Common myeloid progenitor, CD34-positive (primary cell): ENCODE results near the gene PKMYT1.
A peak's percentile ranks its signal among the peaks of the same experiment; 100 is the strongest.

Source experiments
- CTCF ChIA-PET: fragments of 350-600 bp; sonication (Branson Sonifier 250); formaldehyde crosslinking; loops from one replicate; lab custom pipeline; 2021; ENCODE audit warnings: antibody characterized with exemption; lab: Charles Lee
- POLR2A ChIA-PET: fragments of 350-600 bp; sonication (Branson Sonifier 250); formaldehyde crosslinking; loops from one replicate; lab custom pipeline; 2021; ENCODE audit warnings: antibody characterized with exemption; lab: Charles Lee
- DNase-seq, 3 donors: peaks; one replicate each; pipeline versions ENCODE4 v3.0.0 to v3.0.0-alpha.2; 2013
- H3K27ac ChIP-seq, 2 experiments: 1 replicate in 1 of 2; 2 replicates in 1 of 2; pipeline ENCODE4 v1.7.0; 2013; ENCODE audit warnings: inconsistent platforms in 2 of 2, low read length in 2 of 2, mild to moderate bottlenecking in 2 of 2, low read depth in 1 of 2, moderate library complexity in 1 of 2; ENCODE audit not compliant: severe bottlenecking in 2 of 2, insufficient read depth in 1 of 2, poor library complexity in 1 of 2
- H3K27me3 ChIP-seq, 5 experiments: replicated peaks in 2 of 5; 1 replicate in 3 of 5; 2 replicates in 2 of 5; pipeline versions ENCODE4 v1.6.1 to v1.7.0; 2013; ENCODE audit warnings: low read length in 4 of 5, mild to moderate bottlenecking in 2 of 5, moderate library complexity in 2 of 5, inconsistent platforms in 1 of 5; ENCODE audit not compliant: insufficient read depth in 5 of 5, control insufficient read depth in 4 of 5
- H3K36me3 ChIP-seq, 4 experiments: 1 replicate in 2 of 4; 2 replicates in 2 of 4; pipeline versions ENCODE4 v1.6.1 to v1.7.0; 2013; ENCODE audit warnings: low read length in 3 of 4, control low read depth in 1 of 4, mild to moderate bottlenecking in 1 of 4; ENCODE audit not compliant: control insufficient read depth in 4 of 4, insufficient read depth in 4 of 4
- H3K4me1 ChIP-seq, 4 experiments: 1 replicate in 3 of 4; 2 replicates in 1 of 4; pipeline versions ENCODE4 v1.6.1 to v1.7.1; 2013; ENCODE audit warnings: low read length in 3 of 4, mild to moderate bottlenecking in 3 of 4, control low read depth in 1 of 4, inconsistent platforms in 1 of 4, moderate library complexity in 1 of 4; ENCODE audit not compliant: control insufficient read depth in 4 of 4, insufficient read depth in 4 of 4; ENCODE audit errors: control extremely low read depth in 1 of 4
- H3K4me3 ChIP-seq, 7 experiments: 1 replicate in 4 of 7; 2 replicates in 3 of 7; pipeline versions ENCODE4 v1.5.1 to v1.7.0; 2013; ENCODE audit warnings: mild to moderate bottlenecking in 7 of 7, low read length in 6 of 7, moderate library complexity in 6 of 7, inconsistent platforms in 2 of 7, low read depth in 2 of 7, control low read depth in 1 of 7; ENCODE audit not compliant: insufficient read depth in 4 of 7, control insufficient read depth in 1 of 7; ENCODE audit errors: extremely low read depth in 1 of 7
- H3K9me3 ChIP-seq, 5 experiments: 1 replicate in 4 of 5; 2 replicates in 1 of 5; pipeline versions ENCODE4 v1.6.1 to v1.7.1; 2013; ENCODE audit warnings: low read length in 4 of 5, mild to moderate bottlenecking in 2 of 5, inconsistent platforms in 1 of 5, low read depth in 1 of 5, moderate library complexity in 1 of 5; ENCODE audit not compliant: control insufficient read depth in 4 of 5, insufficient read depth in 2 of 5; ENCODE audit errors: control extremely low read depth in 1 of 5
- WGBS: methylation state at CpG from one replicate; pipeline ENCODE4 v1.1.5; 2013; ENCODE audit not compliant: insufficient coverage; 5-methylcytosine and 5-hydroxymethylcytosine counted together

Gene PKMYT1

DNA sequence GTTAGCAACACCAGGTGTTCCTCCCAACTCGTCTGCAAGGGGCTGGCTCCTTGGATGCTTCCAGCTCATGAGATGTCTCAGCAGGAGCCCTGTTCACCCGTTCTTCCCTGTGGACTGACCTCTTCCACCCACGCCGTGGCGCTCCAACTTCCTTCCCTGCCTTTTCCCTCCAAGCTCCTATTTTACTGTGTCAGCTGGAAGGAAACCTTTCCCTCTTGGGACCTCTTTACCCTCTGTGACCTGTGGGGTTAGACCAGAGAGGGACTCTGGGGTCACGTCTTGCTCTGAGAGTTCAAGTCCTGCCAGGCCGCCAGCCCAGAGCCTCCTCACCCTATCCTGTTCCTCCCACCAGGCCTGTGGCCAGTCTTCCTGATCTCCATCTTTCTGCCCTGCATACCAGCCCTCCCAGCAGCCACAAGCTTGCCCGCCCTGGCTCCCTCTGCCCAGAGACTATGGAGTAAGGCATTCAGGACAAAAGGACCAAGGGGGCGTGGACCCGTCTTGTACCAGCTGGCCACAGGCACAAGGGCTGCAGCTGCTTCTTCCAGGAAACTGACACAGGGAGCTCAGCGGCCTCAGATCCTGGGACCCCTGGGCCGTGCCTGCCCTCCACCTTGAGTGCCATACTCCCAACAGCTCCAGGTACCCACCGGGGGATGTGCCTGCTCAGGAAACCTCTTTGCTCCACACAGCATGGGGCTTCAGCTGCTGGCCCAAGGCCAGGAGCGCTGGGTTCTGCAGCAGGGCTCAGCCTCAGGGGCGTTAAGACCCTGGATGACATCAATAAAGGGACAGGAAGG lies 8.1 kb downstream of the PKMYT1 start:
- Histone ChIP-seq H3K9me3 (no peaks in the 10 kb centered on the region), H3K4me1 (peaks cover 0 to 33% (median 30%) of the 10 kb centered on the region in 4 experiments), H3K4me3 (peak overlapping the region in 1 of 7 experiments; percentile 4), H3K27ac (no peak overlapping the region), H3K36me3 (peaks cover 0 to 67% (median 27%) of the 10 kb centered on the region in 4 experiments), H3K27me3 (peaks cover 0 to 17% (median 9%) of the 10 kb centered on the region in 5 experiments)
- WGBS: 93% methylated on average over 13 of the region's 15 CpGs
- no peak for DNase-seq
- POLR2A ChIA-PET: no interaction called here
- CTCF ChIA-PET: interaction anchor here (0.6 to 2.8 kb wide), 6 partner anchors 8 to 1499 kb away, joined by 3 to 13 read pairs (median 4); partner anchors contain the start of gene PKMYT1

DNA sequence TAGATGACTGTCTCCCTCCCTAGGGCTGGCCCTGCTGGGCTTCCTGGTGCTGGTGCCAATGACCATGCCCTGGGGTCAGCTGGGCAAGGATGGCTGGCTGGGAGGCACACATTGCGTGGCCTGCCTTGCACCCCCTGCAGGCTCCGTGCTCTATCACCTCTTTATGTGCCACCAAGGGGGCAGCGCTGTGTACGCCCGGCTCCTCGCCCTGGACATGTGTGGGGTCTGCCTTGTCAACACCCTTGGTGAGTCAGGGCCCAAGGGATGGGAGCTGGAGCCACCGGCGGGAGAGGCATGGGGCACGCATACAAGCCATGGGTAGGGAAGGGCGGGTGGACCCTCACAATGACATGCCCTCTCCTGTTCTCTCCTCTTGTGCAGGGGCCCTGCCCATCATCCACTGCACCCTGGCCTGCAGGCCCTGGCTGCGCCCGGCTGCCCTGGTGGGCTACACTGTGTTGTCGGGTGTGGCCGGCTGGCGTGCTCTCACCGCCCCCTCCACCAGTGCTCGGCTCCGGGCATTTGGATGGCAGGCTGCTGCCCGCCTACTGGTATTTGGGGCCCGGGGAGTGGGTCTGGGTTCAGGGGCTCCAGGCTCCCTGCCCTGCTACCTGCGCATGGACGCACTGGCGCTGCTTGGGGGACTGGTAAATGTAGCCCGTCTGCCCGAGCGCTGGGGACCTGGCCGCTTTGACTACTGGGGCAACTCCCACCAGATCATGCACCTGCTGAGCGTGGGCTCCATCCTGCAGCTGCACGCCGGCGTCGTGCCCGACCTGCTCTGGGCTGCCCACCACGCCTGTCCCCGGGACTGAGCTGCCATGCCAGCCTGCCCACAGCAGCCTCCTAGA lies 8.9 kb downstream of the PKMYT1 start:
- ChIA-PET CTCF (interaction anchor here (0.6 to 2.8 kb wide), 5 partner anchors 9 to 1499 kb away, joined by 3 to 13 read pairs (median 4); partner anchors contain the start of gene PKMYT1), POLR2A (no interaction called here)
- Histone ChIP-seq H3K36me3 (peaks cover 0 to 59% (median 26%) of the 10 kb centered on the region in 4 experiments), H3K9me3 (no peaks in the 10 kb centered on the region), H3K27me3 (peaks cover 0 to 25% (median 9%) of the 10 kb centered on the region in 5 experiments), H3K27ac (no peak overlapping the region), H3K4me3 (peak overlapping the region in 1 of 7 experiments; percentile 87), H3K4me1 (peaks cover 0 to 40% (median 33%) of the 10 kb centered on the region in 4 experiments)
- DNase-seq: no peak
- WGBS: 98% methylated on average over 28 of the region's 35 CpGs

DNA sequence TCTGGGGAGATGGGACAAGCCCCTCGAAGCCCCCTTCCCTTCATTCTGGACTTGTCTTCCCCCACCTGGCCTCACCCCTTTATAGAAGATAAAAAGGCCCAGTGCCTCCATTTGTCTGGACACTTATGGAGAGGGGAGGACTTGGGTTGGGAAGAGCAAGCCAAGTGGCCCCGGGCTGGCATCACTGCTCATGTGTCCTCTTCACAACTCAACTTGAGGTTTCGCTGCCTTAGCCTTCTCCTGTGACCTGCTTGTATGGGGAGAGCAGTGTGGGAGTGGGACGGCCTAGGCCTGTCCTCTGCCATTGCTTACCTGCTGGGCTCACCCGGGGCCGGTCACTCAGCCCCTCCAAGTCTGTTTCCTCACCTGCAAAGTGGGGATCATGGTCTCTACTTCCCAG lies 9.7 kb downstream of the PKMYT1 start:
- no peak for DNase-seq
- ChIA-PET POLR2A (interaction anchor here (0.5 to 0.9 kb wide), 3 partner anchors 8 to 58 kb away, joined by 3 to 4 read pairs (median 3); partner anchors contain the start of gene PKMYT1), CTCF (interaction anchor here (0.8 to 1.6 kb wide), 9 partner anchors 8 to 102 kb away, joined by 3 to 6 read pairs (median 3); no protein-coding TSS in a partner anchor)
- Histone ChIP-seq H3K27ac (no peak overlapping the region), H3K36me3 (peaks cover 0 to 51% (median 24%) of the 10 kb centered on the region in 4 experiments), H3K4me3 (peak overlapping the region in 5 of 7 experiments; percentile 71 to 87 (median 83)), H3K27me3 (peaks cover 0 to 33% (median 14%) of the 10 kb centered on the region in 5 experiments), H3K4me1 (peaks cover 0 to 47% (median 39%) of the 10 kb centered on the region in 4 experiments), H3K9me3 (no peaks in the 10 kb centered on the region)
- 100% methylated on average over 5 of the region's 6 CpGs for WGBS

DNA sequence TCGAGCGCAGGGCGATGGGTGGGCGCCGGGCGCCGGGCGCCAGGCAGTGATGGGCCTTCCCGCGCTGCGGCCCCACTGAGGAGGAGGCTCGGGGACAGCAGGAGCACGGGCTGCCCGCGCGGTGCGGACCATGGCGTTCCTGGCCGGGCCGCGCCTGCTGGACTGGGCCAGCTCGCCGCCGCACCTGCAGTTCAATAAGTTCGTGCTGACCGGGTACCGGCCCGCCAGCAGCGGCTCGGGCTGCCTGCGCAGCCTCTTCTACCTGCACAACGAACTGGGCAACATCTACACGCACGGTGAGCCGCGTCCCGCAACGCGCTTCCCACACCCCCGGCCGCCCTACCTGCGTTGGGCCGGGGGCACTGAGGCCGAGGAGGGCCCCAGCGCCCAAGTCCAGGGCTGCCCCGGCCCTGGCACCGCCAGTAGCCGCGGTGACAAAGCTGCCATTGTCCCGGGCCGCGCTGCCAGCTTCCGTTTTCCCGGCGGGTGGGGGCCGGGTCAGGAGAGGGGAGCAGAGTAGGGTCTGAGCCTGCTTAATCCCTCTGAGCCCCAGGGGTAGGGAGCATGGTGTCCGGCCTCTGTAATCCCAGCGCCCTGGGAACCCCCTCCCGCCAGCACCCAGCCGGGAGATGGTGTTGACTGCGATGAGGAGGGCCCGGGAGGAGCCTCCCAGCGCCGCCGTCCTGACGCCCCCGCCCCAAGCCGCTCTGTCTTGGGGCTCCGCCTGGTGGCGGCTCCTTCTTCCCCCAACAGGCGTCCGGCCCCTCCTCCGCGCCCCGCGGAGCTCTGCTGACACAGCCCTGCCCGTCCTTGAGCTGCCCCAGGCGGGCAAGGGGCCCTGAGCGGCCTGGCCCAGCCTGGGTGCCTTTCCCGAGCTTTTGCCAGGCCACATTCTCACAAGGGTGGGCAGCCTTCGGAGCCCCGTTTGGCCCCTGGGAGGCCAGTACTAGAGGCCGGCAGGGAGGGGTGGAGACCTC lies 10.4 kb downstream of the PKMYT1 start:
- under 1% methylated on average over 69 of the region's 83 CpGs for WGBS
- peak; percentile 83 to 89 (median 88) for DNase-seq
- Histone ChIP-seq H3K4me1 (peaks cover 0 to 51% (median 43%) of the 10 kb centered on the region in 4 experiments), H3K4me3 (peak overlapping the region; percentile 71 to 87 (median 82)), H3K27ac (no peak overlapping the region), H3K9me3 (no peaks in the 10 kb centered on the region), H3K36me3 (peaks cover 0 to 44% (median 20%) of the 10 kb centered on the region in 4 experiments), H3K27me3 (peaks cover 0 to 39% (median 14%) of the 10 kb centered on the region in 5 experiments)
- POLR2A ChIA-PET: interaction anchor here (0.5 to 0.9 kb wide), 4 partner anchors 8 to 1796 kb away, joined by 3 to 4 read pairs (median 3); partner anchors contain the start of gene PKMYT1
- CTCF ChIA-PET: interaction anchor here (0.6 to 1.6 kb wide), 10 partner anchors 9 to 101 kb away, joined by 3 to 6 read pairs (median 3); no protein-coding TSS in a partner anchor

DNA sequence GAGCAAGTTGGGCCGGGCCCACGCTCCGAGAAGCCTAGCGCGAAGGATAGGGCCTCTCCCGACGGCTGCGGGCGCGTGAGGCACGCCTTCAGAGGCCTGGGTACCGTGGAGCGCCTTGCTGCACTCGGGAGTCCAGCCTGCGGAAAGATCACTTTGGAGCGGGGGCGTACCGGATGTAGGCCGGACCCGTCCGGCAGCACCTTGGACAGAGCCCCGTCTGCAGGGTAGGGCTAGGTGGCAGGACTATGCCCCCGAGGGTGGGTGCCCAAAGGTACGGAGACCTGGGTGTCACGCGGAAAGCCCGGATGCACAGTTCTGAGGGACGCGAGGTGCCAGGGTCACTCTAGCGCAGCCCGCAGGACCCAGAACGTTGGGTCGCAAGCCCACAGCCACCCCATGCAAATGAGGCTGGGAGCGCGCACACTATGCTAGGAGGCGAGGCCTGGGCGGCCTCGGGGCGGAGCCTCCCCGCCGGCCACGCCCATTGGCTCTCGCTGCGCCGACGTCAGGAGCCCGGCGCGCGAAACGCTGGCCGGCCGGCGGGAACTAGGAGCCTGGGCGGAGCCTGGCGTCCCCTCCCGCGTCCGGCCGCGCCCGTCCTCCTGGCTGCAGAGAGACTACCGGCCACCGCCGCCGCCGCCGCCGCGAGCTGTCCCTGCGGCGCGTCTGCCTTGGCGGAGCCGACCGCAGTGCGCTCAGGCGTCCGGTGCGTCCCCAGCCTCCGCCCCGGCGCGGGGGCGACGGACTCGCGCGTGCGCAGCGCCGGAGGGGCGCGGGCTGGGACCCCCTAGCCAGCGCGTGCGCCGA lies 11.3 kb downstream of the PKMYT1 start, which contains the start of gene PAQR4:
Gene PAQR4, plus strand, starts transcription at position 611 of the 807 bp plus-strand sequence. CDS start 327 bp downstream, outside the sequence.
- ChIA-PET CTCF (interaction anchor here (0.6 to 1.6 kb wide), 8 partner anchors 8 to 60 kb away, joined by 3 to 6 read pairs (median 3); no protein-coding TSS in a partner anchor), POLR2A (interaction anchor here (0.6 kb wide), 1 partner anchor 1795 kb away, joined by 3 read pairs; no protein-coding TSS in a partner anchor)
- no peaks in the 10 kb centered on the region for H3K9me3 ChIP-seq
- 2% methylated on average over 90 of the region's 98 CpGs for WGBS
- no peak within 1 kb of the TSS for H3K27ac ChIP-seq
- peak within 1 kb of the TSS; percentile 71 to 87 (median 82) for H3K4me3 ChIP-seq
- H3K36me3 ChIP-seq: peaks cover 0 to 35% (median 16%) of the 10 kb centered on the region in 4 experiments
- peaks cover 0 to 60% (median 51%) of the 10 kb centered on the region in 4 experiments for H3K4me1 ChIP-seq
- H3K27me3 ChIP-seq: peaks cover 0 to 47% (median 19%) of the 10 kb centered on the region in 5 experiments
- DNase-seq: peak; percentile 68 to 81 (median 78)
